K562 (cell line): Measurements from ENCODE around the gene AUNIP. TPM values are rescaled to one million over a fixed set of nuclear protein-coding genes. Genes with fewer than 3 reads are reported as not detected.

ENCODE experiments used
- CHD4 ChIP-seq: fragments of 200-600 bp; sonication (generic); IDR thresholded peaks from 3 replicates; pipeline ENCODE4 v1.6.1; 2012; ENCODE audit warnings: low read depth, mild to moderate bottlenecking, mixed read lengths, low read length, inconsistent platforms; ENCODE audit not compliant: insufficient read depth, insufficient replicate concordance, poor library complexity, severe bottlenecking
- GATAD2A ChIP-seq: fragments of 450-650 bp; IDR thresholded peaks from 2 replicates; pipeline ENCODE4 v1.6.1; 2017
- HNRNPLL ChIP-seq: fragments of 200-400 bp; formaldehyde crosslinking; IDR thresholded peaks from 2 replicates; pipeline ENCODE4 v1.6.1; 2017; ENCODE audit warnings: low read length, low read depth, mild to moderate bottlenecking; ENCODE audit not compliant: poor library complexity, severe bottlenecking
- KHSRP ChIP-seq: fragments of 450-650 bp; IDR thresholded peaks from 2 replicates; pipeline ENCODE4 v1.6.1; 2017
- SRF ChIP-seq, 2 experiments: fragments of 250-450, 450-650 bp in 1 of 2; sonication (Bioruptor Pico) in 1 of 2; sonication (generic) in 1 of 2; formaldehyde crosslinking; IDR thresholded peaks; 2 replicates each; pipeline versions ENCODE4 v1.5.0 to v1.5.1; 2020 to 2022; ENCODE audit warnings: mild to moderate bottlenecking in 1 of 2, missing genetic modification reagents in 1 of 2
- TGIF2 ChIP-seq: sonication (generic); formaldehyde crosslinking; IDR thresholded peaks from 2 replicates; pipeline ENCODE4 v1.8.1; 2022; ENCODE audit warnings: mild to moderate bottlenecking, missing genetic modification reagents, moderate library complexity
- ZFX ChIP-seq: sonication (generic); formaldehyde crosslinking; IDR thresholded peaks from 2 replicates; pipeline ENCODE4 v1.8.0; 2022; ENCODE audit warnings: mild to moderate bottlenecking, missing genetic modification reagents, moderate library complexity
- ZNF395 ChIP-seq: fragments of 200-800 bp; sonication (Bioruptor generic); IDR thresholded peaks from 2 replicates; pipeline ENCODE4 v1.6.1; 2017; ENCODE audit warnings: missing genetic modification characterization, missing compliant biosample characterization
- ZNF830 ChIP-seq: fragments of 250-450 bp; sonication (Bioruptor Pico); IDR thresholded peaks from 2 replicates; pipeline ENCODE4 v1.5.0; 2021; ENCODE audit warnings: mild to moderate bottlenecking
- polyA plus RNA-seq, 8 experiments: library from polyadenylated mRNA; depleted of rRNA in 4 of 8; stranded (reverse) in 5 of 8; unstranded in 3 of 8; fragments of >200 nt; fragmentation: Nextera tagmentation in 2 of 8; fragmentation: Illumina TruSeq in 1 of 8; extraction: Ambion mirVana in 2 of 8; extraction: Trizol in 1 of 8; gene quantifications; 2 replicates each; pipeline versions ENCODE4 v1.2.1 to v1.2.3, GENCODE V29; 2011 to 2014; ENCODE audit warnings: inconsistent platforms in 1 of 8, missing spikeins in 1 of 8
- total RNA-seq, 7 experiments: library from RNA; depleted of rRNA in 6 of 7; stranded (reverse); fragments of >200 nt in 6 of 7; fragmentation: Illumina TruSeq in 2 of 7; extraction: Trizol in 2 of 7; gene quantifications; 2 replicates each; pipeline versions ENCODE4 v1.2.1 to v1.2.3, GENCODE V29; 2011 to 2021; ENCODE audit warnings: low replicate concordance in 1 of 7
- TF ChIP-seq, protein P1 (sequence below), 3 experiments: fragments of 200-800 bp in 1 of 3; fragments of 250-450 bp in 1 of 3; fragments of 450-650 bp in 1 of 3; sonication (Bioruptor Pico) in 1 of 3; sonication (Bioruptor generic) in 1 of 3; formaldehyde crosslinking in 1 of 3; IDR thresholded peaks; 2 replicates each; pipeline versions ENCODE4 v1.6.1 to v1.8.0; 2016 to 2022; ENCODE audit warnings: mild to moderate bottlenecking in 2 of 3, missing genetic modification characterization in 2 of 3, missing compliant biosample characterization in 1 of 3, moderate library complexity in 1 of 3
- TF ChIP-seq, protein P2 (sequence below): sonication (generic); formaldehyde crosslinking; IDR thresholded peaks from 2 replicates; pipeline ENCODE4 v1.8.0; 2022; ENCODE audit warnings: mild to moderate bottlenecking, missing genetic modification reagents, borderline replicate concordance
- TF ChIP-seq, protein P3 (sequence below): fragments of 450-650 bp; formaldehyde crosslinking; IDR thresholded peaks from 2 replicates; pipeline ENCODE4 v1.4.0; 2022; ENCODE audit warnings: missing genetic modification characterization
- TF ChIP-seq, protein P4 (sequence below), 2 experiments: IDR thresholded peaks; 2 replicates each; pipeline ENCODE4 v1.6.1; 2012; ENCODE audit warnings: improper control_type of control experiment in 2 of 2, low read depth in 2 of 2, low read length in 2 of 2, borderline replicate concordance in 1 of 2

The AUNIP gene
- total and polyA plus RNA-seq, 9 of the 15 experiments (the other 6 are each of a cell fraction or from before 2014, with no cell fraction given), result 12.1 to 53.8 (median 47.1) TPM

DNA sequence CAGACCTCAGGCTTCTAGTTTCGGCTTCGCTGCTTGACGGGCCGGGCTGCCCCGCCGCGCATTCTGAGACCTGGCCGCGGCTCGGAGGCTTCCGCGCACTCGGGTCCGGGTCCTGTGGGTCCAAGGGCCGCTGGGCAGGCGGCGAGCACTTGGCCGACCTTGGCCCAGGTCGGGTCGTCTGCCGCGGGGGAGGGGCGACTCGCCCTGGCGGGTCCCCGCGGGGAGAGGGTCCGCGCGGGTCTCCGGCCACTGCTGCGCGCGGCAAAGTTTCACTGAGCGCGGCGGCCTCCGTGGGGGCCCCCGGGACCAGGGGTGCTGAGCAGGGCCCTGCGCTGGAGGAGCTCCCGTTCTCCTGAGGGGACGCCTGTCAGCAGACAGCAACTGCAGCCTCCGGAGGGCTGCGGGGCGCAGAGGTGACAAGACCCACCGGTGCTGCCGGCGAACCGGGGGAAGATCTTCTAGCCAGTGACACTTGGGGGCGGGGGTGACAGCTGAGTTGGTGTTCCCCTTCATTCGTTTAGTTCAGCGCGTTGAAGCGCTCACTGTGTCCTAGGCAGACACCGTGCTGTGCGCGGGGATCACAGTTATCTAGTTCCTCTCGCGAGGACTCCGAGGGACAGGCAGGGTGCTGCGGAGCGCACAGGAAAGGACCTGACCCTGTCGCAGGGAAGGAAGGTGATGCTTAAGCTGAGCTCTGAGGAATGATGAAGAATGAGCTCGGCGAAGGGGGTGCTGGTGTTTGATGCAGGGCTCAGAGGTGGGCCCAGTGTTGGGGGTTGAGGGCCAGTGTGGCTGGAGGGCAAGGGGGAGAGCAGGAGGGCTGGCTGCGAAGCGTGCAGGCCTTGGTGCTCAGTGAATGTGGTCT lies 38.8 kb downstream of the AUNIP start (continued):
- TF ChIP-seq, protein P1, sequence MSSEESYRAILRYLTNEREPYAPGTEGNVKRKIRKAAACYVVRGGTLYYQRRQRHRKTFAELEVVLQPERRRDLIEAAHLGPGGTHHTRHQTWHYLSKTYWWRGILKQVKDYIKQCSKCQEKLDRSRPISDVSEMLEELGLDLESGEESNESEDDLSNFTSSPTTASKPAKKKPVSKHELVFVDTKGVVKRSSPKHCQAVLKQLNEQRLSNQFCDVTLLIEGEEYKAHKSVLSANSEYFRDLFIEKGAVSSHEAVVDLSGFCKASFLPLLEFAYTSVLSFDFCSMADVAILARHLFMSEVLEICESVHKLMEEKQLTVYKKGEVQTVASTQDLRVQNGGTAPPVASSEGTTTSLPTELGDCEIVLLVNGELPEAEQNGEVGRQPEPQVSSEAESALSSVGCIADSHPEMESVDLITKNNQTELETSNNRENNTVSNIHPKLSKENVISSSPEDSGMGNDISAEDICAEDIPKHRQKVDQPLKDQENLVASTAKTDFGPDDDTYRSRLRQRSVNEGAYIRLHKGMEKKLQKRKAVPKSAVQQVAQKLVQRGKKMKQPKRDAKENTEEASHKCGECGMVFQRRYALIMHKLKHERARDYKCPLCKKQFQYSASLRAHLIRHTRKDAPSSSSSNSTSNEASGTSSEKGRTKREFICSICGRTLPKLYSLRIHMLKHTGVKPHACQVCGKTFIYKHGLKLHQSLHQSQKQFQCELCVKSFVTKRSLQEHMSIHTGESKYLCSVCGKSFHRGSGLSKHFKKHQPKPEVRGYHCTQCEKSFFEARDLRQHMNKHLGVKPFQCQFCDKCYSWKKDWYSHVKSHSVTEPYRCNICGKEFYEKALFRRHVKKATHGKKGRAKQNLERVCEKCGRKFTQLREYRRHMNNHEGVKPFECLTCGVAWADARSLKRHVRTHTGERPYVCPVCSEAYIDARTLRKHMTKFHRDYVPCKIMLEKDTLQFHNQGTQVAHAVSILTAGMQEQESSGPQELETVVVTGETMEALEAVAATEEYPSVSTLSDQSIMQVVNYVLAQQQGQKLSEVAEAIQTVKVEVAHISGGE (CRISPR knock-in tag; IDR thresholded peaks at IDR 0.05), result peak in 1 of 3 experiments; percentile 69; a peak in 1 of 6 replicates
- TF ChIP-seq, protein P2, sequence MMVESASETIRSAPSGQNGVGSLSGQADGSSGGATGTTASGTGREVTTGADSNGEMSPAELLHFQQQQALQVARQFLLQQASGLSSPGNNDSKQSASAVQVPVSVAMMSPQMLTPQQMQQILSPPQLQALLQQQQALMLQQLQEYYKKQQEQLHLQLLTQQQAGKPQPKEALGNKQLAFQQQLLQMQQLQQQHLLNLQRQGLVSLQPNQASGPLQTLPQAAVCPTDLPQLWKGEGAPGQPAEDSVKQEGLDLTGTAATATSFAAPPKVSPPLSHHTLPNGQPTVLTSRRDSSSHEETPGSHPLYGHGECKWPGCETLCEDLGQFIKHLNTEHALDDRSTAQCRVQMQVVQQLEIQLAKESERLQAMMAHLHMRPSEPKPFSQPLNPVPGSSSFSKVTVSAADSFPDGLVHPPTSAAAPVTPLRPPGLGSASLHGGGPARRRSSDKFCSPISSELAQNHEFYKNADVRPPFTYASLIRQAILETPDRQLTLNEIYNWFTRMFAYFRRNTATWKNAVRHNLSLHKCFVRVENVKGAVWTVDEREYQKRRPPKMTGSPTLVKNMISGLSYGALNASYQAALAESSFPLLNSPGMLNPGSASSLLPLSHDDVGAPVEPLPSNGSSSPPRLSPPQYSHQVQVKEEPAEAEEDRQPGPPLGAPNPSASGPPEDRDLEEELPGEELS (CRISPR knock-in tag), result no peak; the same call in none of the 2 replicates
- TF ChIP-seq, protein P3, sequence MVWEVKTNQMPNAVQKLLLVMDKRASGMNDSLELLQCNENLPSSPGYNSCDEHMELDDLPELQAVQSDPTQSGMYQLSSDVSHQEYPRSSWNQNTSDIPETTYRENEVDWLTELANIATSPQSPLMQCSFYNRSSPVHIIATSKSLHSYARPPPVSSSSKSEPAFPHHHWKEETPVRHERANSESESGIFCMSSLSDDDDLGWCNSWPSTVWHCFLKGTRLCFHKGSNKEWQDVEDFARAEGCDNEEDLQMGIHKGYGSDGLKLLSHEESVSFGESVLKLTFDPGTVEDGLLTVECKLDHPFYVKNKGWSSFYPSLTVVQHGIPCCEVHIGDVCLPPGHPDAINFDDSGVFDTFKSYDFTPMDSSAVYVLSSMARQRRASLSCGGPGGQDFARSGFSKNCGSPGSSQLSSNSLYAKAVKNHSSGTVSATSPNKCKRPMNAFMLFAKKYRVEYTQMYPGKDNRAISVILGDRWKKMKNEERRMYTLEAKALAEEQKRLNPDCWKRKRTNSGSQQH, result peak; percentile 71
- TF ChIP-seq ZNF395 (CRISPR knock-in tag) (peak; percentile 76), GATAD2A (0 out of 2 replicates have a peak, but pooled peaks have one; percentile 9), ZNF830 (CRISPR knock-in tag) (0 out of 2 replicates have a peak, but pooled peaks have one; percentile 52), KHSRP (no peak), HNRNPLL (peak; percentile 17), TGIF2 (CRISPR knock-in tag) (peak; percentile 90; the same call in 1 of the 2 replicates), CHD4 (peak; percentile 22), ZFX (peak; percentile 68; the same call in 1 of the 2 replicates), SRF (CRISPR knock-in tag; IDR thresholded peaks at IDR 0.05) (no peak; a peak in 1 of 4 replicates)
- TF ChIP-seq, protein P4, sequence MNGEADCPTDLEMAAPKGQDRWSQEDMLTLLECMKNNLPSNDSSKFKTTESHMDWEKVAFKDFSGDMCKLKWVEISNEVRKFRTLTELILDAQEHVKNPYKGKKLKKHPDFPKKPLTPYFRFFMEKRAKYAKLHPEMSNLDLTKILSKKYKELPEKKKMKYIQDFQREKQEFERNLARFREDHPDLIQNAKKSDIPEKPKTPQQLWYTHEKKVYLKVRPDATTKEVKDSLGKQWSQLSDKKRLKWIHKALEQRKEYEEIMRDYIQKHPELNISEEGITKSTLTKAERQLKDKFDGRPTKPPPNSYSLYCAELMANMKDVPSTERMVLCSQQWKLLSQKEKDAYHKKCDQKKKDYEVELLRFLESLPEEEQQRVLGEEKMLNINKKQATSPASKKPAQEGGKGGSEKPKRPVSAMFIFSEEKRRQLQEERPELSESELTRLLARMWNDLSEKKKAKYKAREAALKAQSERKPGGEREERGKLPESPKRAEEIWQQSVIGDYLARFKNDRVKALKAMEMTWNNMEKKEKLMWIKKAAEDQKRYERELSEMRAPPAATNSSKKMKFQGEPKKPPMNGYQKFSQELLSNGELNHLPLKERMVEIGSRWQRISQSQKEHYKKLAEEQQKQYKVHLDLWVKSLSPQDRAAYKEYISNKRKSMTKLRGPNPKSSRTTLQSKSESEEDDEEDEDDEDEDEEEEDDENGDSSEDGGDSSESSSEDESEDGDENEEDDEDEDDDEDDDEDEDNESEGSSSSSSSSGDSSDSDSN (IDR thresholded peaks at IDR 0.05; ENCODE audit: borderline replicate concordance in 1 of 2, low read depth in 2 of 2, low read length in 2 of 2), result peak; percentile 48 to 79; a peak in 2 of 4 replicates
